HepG2 (cell line): ENCODE results near the gene NHP2.

ENCODE experiments used
- CTCF ChIP-seq: sonication (generic); formaldehyde crosslinking; IDR thresholded peaks from 2 replicates; pipeline ENCODE4 v1.5.0; 2020; ENCODE audit warnings: mild to moderate bottlenecking, missing genetic modification reagents, moderate library complexity
- EZH2 ChIP-seq: conservative IDR thresholded peaks from 2 replicates; pipeline ENCODE4 v1.6.1; 2012; ENCODE audit warnings: mild to moderate bottlenecking, low read depth, low read length, moderate library complexity
- FOXJ3 ChIP-seq: sonication (generic); formaldehyde crosslinking; IDR thresholded peaks from 2 replicates; pipeline ENCODE4 v1.4.0; 2020; ENCODE audit warnings: missing genetic modification reagents, mild to moderate bottlenecking, borderline replicate concordance
- MAZ ChIP-seq, 2 experiments: sonication (generic) in 1 of 2; formaldehyde crosslinking in 1 of 2; IDR thresholded peaks; 2 replicates each; pipeline versions ENCODE4 v1.5.0 to v1.6.1; 2012 to 2020; ENCODE audit warnings: low read depth in 2 of 2, mild to moderate bottlenecking in 2 of 2, borderline replicate concordance in 1 of 2, improper control_type of control experiment in 1 of 2, low read length in 1 of 2, missing genetic modification reagents in 1 of 2, moderate library complexity in 1 of 2
- POLR2AphosphoS5 ChIP-seq: IDR thresholded peaks from 2 replicates; pipeline ENCODE4 v1.6.1; 2012; ENCODE audit warnings: low read depth, low read length
- ZNF224 ChIP-seq: sonication (generic); formaldehyde crosslinking; IDR thresholded peaks from 2 replicates; pipeline ENCODE4 v1.5.0; 2020; ENCODE audit warnings: mild to moderate bottlenecking, missing genetic modification reagents
- ZNF274 ChIP-seq: sonication (generic); formaldehyde crosslinking; IDR thresholded peaks from 2 replicates; pipeline ENCODE4 v1.5.1; 2020; ENCODE audit warnings: mild to moderate bottlenecking, missing genetic modification reagents
- ZNF451 ChIP-seq: sonication (generic); formaldehyde crosslinking; IDR thresholded peaks from 2 replicates; pipeline ENCODE4 v1.5.0; 2020; ENCODE audit warnings: mild to moderate bottlenecking, missing genetic modification reagents
- TF ChIP-seq, protein P1 (sequence below): sonication (generic); formaldehyde crosslinking; IDR thresholded peaks from 2 replicates; pipeline ENCODE4 v1.8.1; 2023; ENCODE audit warnings: mild to moderate bottlenecking, missing genetic modification reagents

- no peak for TF ChIP-seq ZNF451 (CRISPR knock-in tag)
- no peak for TF ChIP-seq MAZ (IDR thresholded peaks at IDR 0.05; ENCODE audit: borderline replicate concordance, low read depth, low read length)
- TF ChIP-seq MAZ (CRISPR knock-in tag; IDR thresholded peaks at IDR 0.05; ENCODE audit: low read depth), result no peak
- no peak for TF ChIP-seq CTCF (CRISPR knock-in tag)
- no peak for TF ChIP-seq EZH2
- TF ChIP-seq ZNF224 (CRISPR knock-in tag), result no peak
- no peak for TF ChIP-seq POLR2AphosphoS5
- TF ChIP-seq ZNF274 (CRISPR knock-in tag), result no peak
- TF ChIP-seq FOXJ3 (CRISPR knock-in tag), result no peak
- TF ChIP-seq, protein P1, sequence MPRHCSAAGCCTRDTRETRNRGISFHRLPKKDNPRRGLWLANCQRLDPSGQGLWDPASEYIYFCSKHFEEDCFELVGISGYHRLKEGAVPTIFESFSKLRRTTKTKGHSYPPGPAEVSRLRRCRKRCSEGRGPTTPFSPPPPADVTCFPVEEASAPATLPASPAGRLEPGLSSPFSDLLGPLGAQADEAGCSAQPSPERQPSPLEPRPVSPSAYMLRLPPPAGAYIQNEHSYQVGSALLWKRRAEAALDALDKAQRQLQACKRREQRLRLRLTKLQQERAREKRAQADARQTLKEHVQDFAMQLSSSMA (CRISPR knock-in tag), result no peak
Measured at GRCh38 chr5:178121391-178122276, 32.1 kb downstream of the NHP2 start.
